GM12891 (cell line): ENCODE results near the gene DBH.

Experiments
- PAX5 ChIP-seq: IDR thresholded peaks from 2 replicates; pipeline ENCODE4 v1.6.1; 2011; ENCODE audit warnings: low read length, moderate library complexity, mild to moderate bottlenecking; ENCODE audit not compliant: insufficient read depth, severe bottlenecking
- POLR2A ChIP-seq: IDR thresholded peaks from 2 replicates; pipeline ENCODE4 v1.6.1; 2011; ENCODE audit warnings: low read depth, low read length, control low read depth
- POLR2AphosphoS5 ChIP-seq: IDR thresholded peaks from 2 replicates; pipeline ENCODE4 v1.6.1; 2011; ENCODE audit warnings: low read depth, low read length, control low read depth
- TAF1 ChIP-seq: IDR thresholded peaks from 2 replicates; pipeline ENCODE4 v1.6.1; 2011; ENCODE audit warnings: low read depth, low read length, control low read depth

DNA sequence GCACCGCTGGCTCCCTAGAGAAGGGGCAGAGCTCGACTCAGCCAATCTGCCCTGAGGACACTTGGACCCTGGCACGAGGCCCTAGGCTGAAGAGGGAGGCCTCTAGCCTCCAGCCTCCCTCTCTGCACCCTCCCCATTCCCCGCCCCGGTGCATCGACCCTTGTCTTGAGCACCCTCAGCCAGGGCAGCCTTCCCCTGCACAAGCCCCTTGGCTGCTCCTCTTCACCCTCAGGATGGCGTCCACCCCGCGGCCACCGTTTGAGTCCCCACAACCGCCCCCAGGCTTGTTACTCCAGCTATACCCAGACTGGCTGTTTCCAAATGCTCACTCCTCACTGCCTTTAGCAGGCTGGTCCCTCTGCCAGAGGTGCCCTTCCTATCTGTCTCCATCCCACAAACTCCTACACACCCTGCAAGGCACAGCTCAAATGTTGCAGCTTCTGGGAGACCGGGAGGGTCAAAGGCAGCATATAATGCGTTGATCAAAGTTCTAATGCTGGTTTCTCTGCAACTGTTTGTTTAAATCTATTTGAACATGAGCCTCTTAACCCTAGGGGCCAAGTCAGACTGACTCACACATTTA, 20.5 kb upstream of the DBH start:
- TF ChIP-seq POLR2A (no peak), POLR2AphosphoS5 (no peak), TAF1 (no peak), PAX5 (no peak)
